Fibroblast of mammary gland (primary cell): ENCODE data around the gene TOMM40.

Experiments
- DNase-seq: peaks from one replicate; pipeline ENCODE4 v3.0.0-alpha.2; 2010; ENCODE audit warnings: low read depth
- H3K4me3 ChIP-seq: 2 replicates; pipeline ENCODE4 v1.5.1; 2011; ENCODE audit warnings: low read depth, mild to moderate bottlenecking, low read length, moderate library complexity; ENCODE audit not compliant: control insufficient read depth
- CTCF ChIP-seq: conservative IDR thresholded peaks from 2 replicates; pipeline ENCODE4 v1.5.1; 2011; ENCODE audit warnings: low read depth, low read length, inconsistent platforms; ENCODE audit not compliant: control insufficient read depth, insufficient read depth

Gene TOMM40

GRCh38 chr19:44951179-44952159 is 60.4 kb downstream of the TOMM40 start:
- DNase-seq, result peak; percentile 84
- TF ChIP-seq CTCF, result peak; percentile 87
- H3K4me3 ChIP-seq, result no peak overlapping the region
